Measurements from ENCODE around the gene TCF15. TPM values are rescaled to one million over a fixed set of nuclear protein-coding genes. Genes with fewer than 3 reads are reported as not detected.

Gene TCF15
- total RNA-seq, 4 donors from 2014 or later, result 3.6 to 10.7 (median 4.1) TPM

- Histone ChIP-seq H3K9me3 (no peaks in the 10 kb centered on the region), H3K27me3 (no peaks in the 10 kb centered on the region), H3K27ac (no peak overlapping the region), H3K36me3 (no peaks in the 10 kb centered on the region), H3K4me3 (no peak overlapping the region), H3K4me1 (no peaks in the 10 kb centered on the region)
- intact Hi-C loops (cut with DNase I; ENCODE audit: low total_unique reads) (no loop called here), in situ Hi-C loops (cut with MboI; ENCODE audit: low sequenced_read_pairs in 4 of 4) (no loop called here)
- peak in 1 of 2 donors; percentile 52 for ATAC-seq
- TF ChIP-seq, protein P1, sequence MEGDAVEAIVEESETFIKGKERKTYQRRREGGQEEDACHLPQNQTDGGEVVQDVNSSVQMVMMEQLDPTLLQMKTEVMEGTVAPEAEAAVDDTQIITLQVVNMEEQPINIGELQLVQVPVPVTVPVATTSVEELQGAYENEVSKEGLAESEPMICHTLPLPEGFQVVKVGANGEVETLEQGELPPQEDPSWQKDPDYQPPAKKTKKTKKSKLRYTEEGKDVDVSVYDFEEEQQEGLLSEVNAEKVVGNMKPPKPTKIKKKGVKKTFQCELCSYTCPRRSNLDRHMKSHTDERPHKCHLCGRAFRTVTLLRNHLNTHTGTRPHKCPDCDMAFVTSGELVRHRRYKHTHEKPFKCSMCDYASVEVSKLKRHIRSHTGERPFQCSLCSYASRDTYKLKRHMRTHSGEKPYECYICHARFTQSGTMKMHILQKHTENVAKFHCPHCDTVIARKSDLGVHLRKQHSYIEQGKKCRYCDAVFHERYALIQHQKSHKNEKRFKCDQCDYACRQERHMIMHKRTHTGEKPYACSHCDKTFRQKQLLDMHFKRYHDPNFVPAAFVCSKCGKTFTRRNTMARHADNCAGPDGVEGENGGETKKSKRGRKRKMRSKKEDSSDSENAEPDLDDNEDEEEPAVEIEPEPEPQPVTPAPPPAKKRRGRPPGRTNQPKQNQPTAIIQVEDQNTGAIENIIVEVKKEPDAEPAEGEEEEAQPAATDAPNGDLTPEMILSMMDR (IDR thresholded peaks at IDR 0.05 in 4 of 5, conservative IDR thresholded peaks at IDR 0.05 in 1 of 5), result no peak
- TF ChIP-seq POLR2A (IDR thresholded peaks at IDR 0.05), result no peak
- DNase-seq, result no peak
Observed at GRCh38 chr20:625360-625932, 15.3 kb upstream of the TCF15 start.

GRCh38 chr20:623704-624103 lies 13.6 kb upstream of the TCF15 start:
- DNase-seq (no peak), ATAC-seq (no peak)
- Histone ChIP-seq H3K27ac (no peak overlapping the region), H3K27me3 (peaks cover 0 to 3% (median 2%) of the 10 kb centered on the region in 3 donors), H3K9me3 (no peaks in the 10 kb centered on the region), H3K4me3 (no peak overlapping the region), H3K36me3 (no peaks in the 10 kb centered on the region), H3K4me1 (no peaks in the 10 kb centered on the region)
- intact Hi-C loops (cut with DNase I; ENCODE audit: low total_unique reads), result no loop called here
- TF ChIP-seq, protein P1 (IDR thresholded peaks at IDR 0.05 in 4 of 5, conservative IDR thresholded peaks at IDR 0.05 in 1 of 5), result no peak
- no peak for TF ChIP-seq POLR2A (IDR thresholded peaks at IDR 0.05)
- in situ Hi-C loops (cut with MboI; ENCODE audit: low sequenced_read_pairs in 4 of 4), result no loop called here

GRCh38 chr20:623021-623420 lies 12.9 kb upstream of the TCF15 start:
- no peak overlapping the region for H3K27ac ChIP-seq
- intact Hi-C loops (cut with DNase I; ENCODE audit: low total_unique reads), result no loop called here
- H3K4me1 ChIP-seq, result no peaks in the 10 kb centered on the region
- H3K4me3 ChIP-seq, result no peak overlapping the region
- H3K9me3 ChIP-seq, result no peaks in the 10 kb centered on the region
- no peaks in the 10 kb centered on the region for H3K36me3 ChIP-seq
- DNase-seq (no peak), ATAC-seq (no peak)
- in situ Hi-C loops (cut with MboI; ENCODE audit: low sequenced_read_pairs in 4 of 4), result no loop called here
- no peak for TF ChIP-seq POLR2A (IDR thresholded peaks at IDR 0.05)
- TF ChIP-seq, protein P1 (IDR thresholded peaks at IDR 0.05 in 4 of 5, conservative IDR thresholded peaks at IDR 0.05 in 1 of 5), result no peak
- peaks cover 0 to 3% (median 2%) of the 10 kb centered on the region in 3 donors for H3K27me3 ChIP-seq

GRCh38 chr20:622161-622560 lies 12.1 kb upstream of the TCF15 start:
- intact Hi-C loops (cut with DNase I; ENCODE audit: low total_unique reads), result no loop called here
- Histone ChIP-seq H3K36me3 (no peaks in the 10 kb centered on the region), H3K27me3 (peaks cover 2 to 8% (median 5%) of the 10 kb centered on the region in 3 donors), H3K9me3 (no peaks in the 10 kb centered on the region), H3K4me3 (no peak overlapping the region), H3K4me1 (no peaks in the 10 kb centered on the region), H3K27ac (no peak overlapping the region)
- no peak for ATAC-seq
- in situ Hi-C loops (cut with MboI; ENCODE audit: low sequenced_read_pairs in 4 of 4), result no loop called here
- no peak for DNase-seq
- TF ChIP-seq, protein P1 (IDR thresholded peaks at IDR 0.05 in 4 of 5, conservative IDR thresholded peaks at IDR 0.05 in 1 of 5), result no peak
- TF ChIP-seq POLR2A (IDR thresholded peaks at IDR 0.05), result no peak

Measured in gastrocnemius medialis (tissue), 4 donors.